HFFc6 (cell line): ENCODE data around the gene COL3A1. TPM values are rescaled to one million over a fixed set of nuclear protein-coding genes. Genes with fewer than 3 reads are reported as not detected.

Experiments
- DNase-seq: peaks from one replicate; pipeline ENCODE4 v3.0.0-alpha.2; 2018
- H3K27ac Mint-ChIP-seq: 2 replicates; pipeline ENCODE4 v1.8.0; 2020; ENCODE audit warnings: mild to moderate bottlenecking, mixed read lengths
- H3K27me3 Mint-ChIP-seq: 2 replicates; pipeline ENCODE4 v1.8.0; 2021; ENCODE audit warnings: mild to moderate bottlenecking, moderate library complexity, mixed read lengths; ENCODE audit not compliant: insufficient read depth
- H3K36me3 Mint-ChIP-seq: 2 replicates; pipeline ENCODE4 v1.8.0; 2021; ENCODE audit warnings: low read depth, mixed read lengths
- H3K4me1 Mint-ChIP-seq: 2 replicates; pipeline ENCODE4 v1.8.0; 2020; ENCODE audit warnings: low read depth, mixed read lengths
- H3K4me3 Mint-ChIP-seq: 2 replicates; pipeline ENCODE4 v1.8.0; 2020; ENCODE audit warnings: mild to moderate bottlenecking, moderate library complexity, mixed read lengths
- H3K9me3 Mint-ChIP-seq: 2 replicates; pipeline ENCODE4 v1.8.0; 2020; ENCODE audit warnings: mild to moderate bottlenecking, mixed read lengths
- total RNA-seq, 6 experiments: library from RNA; stranded (reverse); fragmentation: NEBNext Ultra II Directional; extraction: Animal tissue kit (Norgen Biotek cat#: 25700); gene quantifications; 2 replicates in 1 of 6; 3 replicates in 5 of 6; pipeline ENCODE4 v1.2.3, GENCODE V29; 2021
- TF ChIP-seq, protein P1 (sequence below): fragments of 200-600 bp; sonication (generic); IDR thresholded peaks from 2 replicates; pipeline ENCODE4 v1.5.0; 2021; ENCODE audit warnings: antibody characterized with exemption, mild to moderate bottlenecking

COL3A1 gene
- total RNA-seq, 6 experiments from 2014 or later: 348 to 594 (median 356) TPM

GRCh38 chr2:188979187-188980114, 5.3 kb downstream of the COL3A1 start:
- TF ChIP-seq, protein P1, sequence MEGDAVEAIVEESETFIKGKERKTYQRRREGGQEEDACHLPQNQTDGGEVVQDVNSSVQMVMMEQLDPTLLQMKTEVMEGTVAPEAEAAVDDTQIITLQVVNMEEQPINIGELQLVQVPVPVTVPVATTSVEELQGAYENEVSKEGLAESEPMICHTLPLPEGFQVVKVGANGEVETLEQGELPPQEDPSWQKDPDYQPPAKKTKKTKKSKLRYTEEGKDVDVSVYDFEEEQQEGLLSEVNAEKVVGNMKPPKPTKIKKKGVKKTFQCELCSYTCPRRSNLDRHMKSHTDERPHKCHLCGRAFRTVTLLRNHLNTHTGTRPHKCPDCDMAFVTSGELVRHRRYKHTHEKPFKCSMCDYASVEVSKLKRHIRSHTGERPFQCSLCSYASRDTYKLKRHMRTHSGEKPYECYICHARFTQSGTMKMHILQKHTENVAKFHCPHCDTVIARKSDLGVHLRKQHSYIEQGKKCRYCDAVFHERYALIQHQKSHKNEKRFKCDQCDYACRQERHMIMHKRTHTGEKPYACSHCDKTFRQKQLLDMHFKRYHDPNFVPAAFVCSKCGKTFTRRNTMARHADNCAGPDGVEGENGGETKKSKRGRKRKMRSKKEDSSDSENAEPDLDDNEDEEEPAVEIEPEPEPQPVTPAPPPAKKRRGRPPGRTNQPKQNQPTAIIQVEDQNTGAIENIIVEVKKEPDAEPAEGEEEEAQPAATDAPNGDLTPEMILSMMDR: no peak
- DNase-seq: no peak
- Mint-ChIP-seq H3K9me3 (no peaks in the 10 kb centered on the region), H3K4me1 (peaks cover 76% of the 10 kb centered on the region), H3K27me3 (no peaks in the 10 kb centered on the region), H3K27ac (peak overlapping the region; percentile 85), H3K4me3 (peak overlapping the region; percentile 98), H3K36me3 (peaks cover 13% of the 10 kb centered on the region; the same call in 1 of the 2 replicates)

- DNase-seq: peak; percentile 57
- Mint-ChIP-seq H3K4me1 (peaks cover 78% of the 10 kb centered on the region), H3K36me3 (peaks cover 29% of the 10 kb centered on the region), H3K27ac (peak overlapping the region; percentile 83), H3K27me3 (no peaks in the 10 kb centered on the region), H3K4me3 (peak overlapping the region; percentile 69), H3K9me3 (no peaks in the 10 kb centered on the region)
- TF ChIP-seq, protein P1: peak; percentile 86
Observed at GRCh38 chr2:188983427-188984064, 9.4 kb downstream of the COL3A1 start.

DNA sequence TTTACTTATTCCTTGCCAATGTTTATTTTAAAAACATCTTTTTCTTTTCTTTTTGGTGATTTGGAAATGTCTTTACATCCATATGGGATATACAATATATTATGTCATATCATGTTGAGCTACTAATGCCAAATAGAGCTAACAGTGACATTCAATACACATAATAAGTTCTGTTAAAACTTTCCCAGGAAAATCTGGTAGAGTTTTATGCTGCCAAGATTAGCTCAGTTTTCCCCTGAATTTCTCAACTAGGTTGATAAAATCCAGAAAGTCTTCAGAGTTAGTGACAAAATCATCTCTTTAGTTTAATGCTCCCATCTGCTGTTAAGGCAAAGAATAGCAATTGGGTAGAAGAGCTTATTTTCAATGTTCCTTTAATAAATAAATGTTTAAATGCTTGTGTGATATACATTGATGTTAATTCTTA, 9.9 kb downstream of the COL3A1 start:
- H3K4me1 Mint-ChIP-seq: peaks cover 73% of the 10 kb centered on the region
- TF ChIP-seq, protein P1: peak; percentile 67; the same call in 1 of the 2 replicates
- peaks cover 29% of the 10 kb centered on the region for H3K36me3 Mint-ChIP-seq

DNA sequence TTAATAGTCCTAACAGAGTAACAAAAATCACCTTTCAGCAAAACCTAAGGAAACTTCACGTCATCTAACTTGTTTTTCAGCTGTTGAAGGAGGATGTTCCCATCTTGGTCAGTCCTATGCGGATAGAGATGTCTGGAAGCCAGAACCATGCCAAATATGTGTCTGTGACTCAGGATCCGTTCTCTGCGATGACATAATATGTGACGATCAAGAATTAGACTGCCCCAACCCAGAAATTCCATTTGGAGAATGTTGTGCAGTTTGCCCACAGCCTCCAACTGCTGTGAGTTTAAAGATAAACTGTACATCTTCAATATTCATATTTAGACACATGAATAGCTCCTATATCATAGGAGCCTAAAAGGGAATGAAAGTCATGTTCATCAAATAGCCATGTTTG, 10.5 kb downstream of the COL3A1 start:
- no peaks in the 10 kb centered on the region for H3K9me3 Mint-ChIP-seq
- peaks cover 67% of the 10 kb centered on the region for H3K4me1 Mint-ChIP-seq
- peaks cover 32% of the 10 kb centered on the region for H3K36me3 Mint-ChIP-seq
- peak overlapping the region; percentile 60 for H3K4me3 Mint-ChIP-seq
- TF ChIP-seq, protein P1: no peak
- H3K27ac Mint-ChIP-seq: peak overlapping the region; percentile 83
- peak; percentile 90 for DNase-seq
- H3K27me3 Mint-ChIP-seq: no peaks in the 10 kb centered on the region

More for the DNA sequence above, 9.9 kb downstream of the COL3A1 start:
- peak; percentile 50 for DNase-seq
- Mint-ChIP-seq H3K27ac (peak overlapping the region; percentile 83), H3K27me3 (no peaks in the 10 kb centered on the region), H3K4me3 (peak overlapping the region; percentile 60), H3K9me3 (no peaks in the 10 kb centered on the region)

GRCh38 chr2:188986839-188987238, 12.7 kb downstream of the COL3A1 start:
- Mint-ChIP-seq H3K9me3 (no peaks in the 10 kb centered on the region), H3K36me3 (peaks cover 33% of the 10 kb centered on the region), H3K27me3 (no peaks in the 10 kb centered on the region), H3K4me3 (peak overlapping the region; percentile 68), H3K4me1 (peaks cover 54% of the 10 kb centered on the region), H3K27ac (peak overlapping the region; percentile 86)
- TF ChIP-seq, protein P1: no peak
- peak; percentile 67 for DNase-seq
